HG02938 (cell line): ENCODE data around the gene BICD2.

Experiments
- ATAC-seq: cut with Tn5 transposase; IDR thresholded peaks from one replicate; pipeline ENCODE4 v1.9.1; 2021; ENCODE audit warnings: mild to moderate bottlenecking, moderate library complexity; ENCODE audit not compliant: unreplicated experiment

Gene BICD2

GRCh38 chr9:92749071-92749933, 15.3 kb downstream of the BICD2 start:
- ATAC-seq, result no peak

- no peak for ATAC-seq
Measured at GRCh38 chr9:92748233-92748497, 16.5 kb downstream of the BICD2 start.

- ATAC-seq, result no peak
Measured at GRCh38 chr9:92747459-92748232, 17.0 kb downstream of the BICD2 start.

- ATAC-seq, result no peak
Measured at GRCh38 chr9:92746567-92747458, 17.8 kb downstream of the BICD2 start.

GRCh38 chr9:92745881-92746280, 18.8 kb downstream of the BICD2 start:
- no peak for ATAC-seq

- ATAC-seq, result no peak
Measured at GRCh38 chr9:92745331-92745730, 19.3 kb downstream of the BICD2 start.

- no peak for ATAC-seq
Measured at GRCh38 chr9:92740969-92741368, 23.7 kb downstream of the BICD2 start.

- no peak for ATAC-seq
Measured at GRCh38 chr9:92740446-92740961, 24.1 kb downstream of the BICD2 start.

GRCh38 chr9:92740009-92740408, 24.6 kb downstream of the BICD2 start:
- no peak for ATAC-seq

- no peak for ATAC-seq
Measured at GRCh38 chr9:92739346-92739970, 25.2 kb downstream of the BICD2 start.

GRCh38 chr9:92738661-92739081, 26.0 kb downstream of the BICD2 start:
- no peak for ATAC-seq

- ATAC-seq, result no peak
Measured at GRCh38 chr9:92737611-92738299, 26.9 kb downstream of the BICD2 start.

- ATAC-seq, result no peak
Measured at GRCh38 chr9:92737216-92737606, 27.4 kb downstream of the BICD2 start.

- no peak for ATAC-seq
Measured at GRCh38 chr9:92736563-92737215, 27.9 kb downstream of the BICD2 start.

- ATAC-seq, result no peak
Measured at GRCh38 chr9:92735636-92736562, 28.7 kb downstream of the BICD2 start.

GRCh38 chr9:92734931-92735635, 29.6 kb downstream of the BICD2 start:
- no peak for ATAC-seq

GRCh38 chr9:92730897-92731296, 33.7 kb downstream of the BICD2 start:
- ATAC-seq, result no peak

- ATAC-seq, result no peak
Measured at GRCh38 chr9:92729735-92730155, 34.9 kb downstream of the BICD2 start.
